Astrocyte of the hippocampus (primary cell): ENCODE measurements around the gene ZNF652.
"Not testable (repeated sequence)": the region's sequence is repeated elsewhere in the genome, so short reads cannot be mapped to it uniquely, and the experiment has no call there.

Experiments
- DNase-seq: peaks from one replicate; pipeline ENCODE4 v3.0.0; 2011; ENCODE audit warnings: low read depth, low spot score

ZNF652 gene

DNA sequence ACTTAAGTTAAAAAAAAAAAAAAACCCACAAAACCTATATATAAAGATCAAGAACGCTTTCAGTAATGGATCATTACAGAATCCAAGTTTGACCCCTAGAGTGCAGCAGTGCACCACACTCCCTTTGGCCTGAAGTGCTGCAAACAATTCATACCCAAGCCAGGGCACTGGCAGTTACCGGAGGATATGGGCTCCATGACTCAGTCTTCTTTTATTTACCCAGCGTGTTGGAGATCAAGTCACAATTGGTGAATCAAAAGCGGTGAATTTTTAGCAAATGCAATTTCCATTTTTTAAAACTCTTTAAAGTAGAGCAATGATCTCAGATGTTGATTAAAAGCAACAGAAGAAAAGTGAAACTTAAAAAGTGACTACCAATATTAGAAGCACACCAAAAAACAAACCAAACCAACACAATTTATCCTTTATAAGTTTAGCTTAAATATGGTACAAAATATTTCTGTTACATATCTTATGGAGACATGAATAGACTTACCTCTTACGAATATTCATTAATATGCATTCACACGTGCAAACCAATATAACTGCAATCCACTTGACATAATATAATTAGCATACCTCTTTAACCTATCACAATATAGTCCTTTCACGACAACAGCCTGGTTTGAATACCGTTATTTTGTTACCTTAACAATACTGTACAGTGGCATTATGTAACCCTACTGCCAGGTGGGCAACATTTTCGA lies 46.3 kb downstream of the ZNF652 start:
- peak; percentile 91 for DNase-seq

DNA sequence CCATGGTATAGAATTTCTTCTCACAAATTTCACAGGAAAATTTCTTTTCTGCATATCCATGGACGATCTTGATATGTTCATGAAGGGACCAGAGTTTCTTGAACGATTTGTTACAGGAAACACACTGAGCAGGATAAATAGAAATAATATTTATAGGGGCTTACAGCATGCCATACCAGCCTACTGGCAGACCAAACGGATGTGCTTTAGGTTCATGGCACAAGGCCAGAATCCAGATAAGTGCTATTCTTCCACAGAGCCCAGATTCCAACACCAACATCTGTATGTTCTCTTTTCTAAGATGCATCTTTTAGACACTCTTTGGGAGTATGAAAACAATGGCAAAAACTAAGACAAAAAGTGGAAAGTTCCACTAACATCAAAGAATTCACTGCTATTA lies 49.3 kb downstream of the ZNF652 start:
- no peak for DNase-seq

DNA sequence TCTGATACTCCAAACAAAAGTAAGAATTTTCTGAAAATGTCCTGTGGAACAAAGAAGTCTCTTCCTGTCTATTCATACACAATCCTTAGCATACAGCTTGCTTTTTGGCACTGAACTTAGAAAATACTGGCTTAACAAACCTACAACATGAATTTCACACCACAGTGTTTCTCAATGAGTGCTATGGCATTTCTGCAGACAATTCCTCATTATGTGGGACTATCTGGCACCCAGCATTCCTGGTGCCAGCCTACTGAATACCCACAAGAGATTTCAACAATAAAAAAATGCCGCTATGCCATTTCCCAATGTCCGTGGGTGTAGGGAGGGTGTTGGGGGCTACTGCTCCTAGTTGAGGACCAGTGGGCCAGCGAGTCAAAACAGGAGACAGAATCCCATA lies 62.1 kb downstream of the ZNF652 start:
- DNase-seq = no peak

DNA sequence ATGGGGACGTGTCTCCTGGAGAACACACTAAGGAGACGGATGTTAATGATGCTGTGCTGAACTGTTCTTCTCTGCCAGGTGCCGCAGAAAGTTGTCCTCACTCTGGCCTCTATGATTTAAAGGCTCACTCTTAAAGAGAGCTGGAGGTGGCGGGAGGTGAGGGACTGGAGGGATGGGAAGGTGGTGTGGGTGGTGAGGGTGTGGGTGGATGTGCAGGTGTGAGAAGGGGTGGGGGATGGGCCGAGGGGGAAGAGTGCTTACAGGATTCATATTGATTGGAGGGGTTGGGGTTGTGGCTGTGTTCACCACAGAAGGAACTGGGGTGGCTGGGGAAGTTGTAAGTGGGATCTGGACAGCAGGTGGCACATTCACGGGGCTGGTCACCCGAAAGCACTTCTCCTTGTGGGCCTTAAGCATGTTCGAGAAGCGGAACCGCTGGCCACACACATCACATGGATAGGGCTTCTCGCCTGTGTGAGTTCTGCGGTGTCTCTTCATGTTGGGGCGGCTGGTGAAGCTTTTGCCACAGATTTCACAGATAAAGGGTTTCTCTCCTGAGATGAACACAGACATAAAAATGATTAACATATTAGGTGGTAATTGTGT lies 63.6 kb downstream of the ZNF652 start:
- DNase-seq = no peak

DNA sequence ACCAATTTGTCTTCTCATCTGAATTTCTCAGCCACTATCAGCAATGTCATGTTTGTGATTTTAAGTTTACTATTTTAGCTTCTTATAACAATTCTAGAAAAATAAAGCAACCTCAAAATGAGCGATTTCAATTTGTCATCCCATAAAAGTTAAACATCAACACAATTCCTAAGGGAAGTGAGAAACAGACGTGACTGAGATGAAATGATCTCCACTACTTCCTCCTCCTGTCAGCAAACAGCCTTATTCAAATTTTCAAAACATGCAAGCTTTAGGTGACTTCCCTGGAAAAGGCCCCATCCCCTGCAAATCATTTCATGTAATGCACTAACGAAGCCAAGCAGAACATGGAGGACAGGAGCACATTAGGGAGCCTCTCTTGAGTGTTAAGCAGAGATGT lies 64.9 kb downstream of the ZNF652 start:
- no peak for DNase-seq

DNA sequence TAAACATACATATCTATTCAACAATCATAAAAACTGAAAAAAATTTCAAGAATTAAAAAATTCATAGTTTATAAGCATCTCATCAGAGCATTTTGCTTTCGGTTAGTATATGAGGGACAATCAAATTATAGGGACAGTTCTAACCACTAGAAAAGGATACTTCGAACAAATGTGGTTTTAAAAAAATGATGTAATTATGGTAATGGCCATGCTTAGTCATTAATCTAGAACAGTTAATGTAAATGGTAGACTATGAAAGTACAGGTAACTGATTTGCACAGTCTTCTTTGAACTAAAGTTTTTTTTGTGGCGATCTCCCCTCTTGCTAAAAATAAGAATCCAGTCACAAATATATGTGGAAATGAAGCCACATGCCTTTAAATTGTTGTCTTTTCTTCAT lies 67.9 kb downstream of the ZNF652 start:
- no peak for DNase-seq

DNA sequence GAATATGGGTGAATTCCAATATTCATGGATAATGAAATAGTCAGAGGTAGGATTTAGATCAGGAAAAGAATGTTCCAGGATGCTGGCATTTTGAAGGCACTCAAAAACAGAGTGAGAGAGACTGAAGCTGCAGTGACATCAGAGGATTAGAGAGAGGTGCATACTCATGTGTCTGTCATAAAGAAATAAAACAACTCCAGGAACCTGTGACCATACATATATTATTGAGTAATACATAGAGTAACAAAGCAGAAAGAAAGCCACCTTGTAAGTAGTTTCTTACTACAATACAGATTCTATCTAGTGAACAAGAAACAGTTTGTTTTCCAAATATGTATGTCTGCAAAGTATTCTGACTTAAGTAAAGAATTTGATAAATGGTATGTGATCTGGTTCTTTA lies 69.1 kb downstream of the ZNF652 start:
- no peak for DNase-seq

DNA sequence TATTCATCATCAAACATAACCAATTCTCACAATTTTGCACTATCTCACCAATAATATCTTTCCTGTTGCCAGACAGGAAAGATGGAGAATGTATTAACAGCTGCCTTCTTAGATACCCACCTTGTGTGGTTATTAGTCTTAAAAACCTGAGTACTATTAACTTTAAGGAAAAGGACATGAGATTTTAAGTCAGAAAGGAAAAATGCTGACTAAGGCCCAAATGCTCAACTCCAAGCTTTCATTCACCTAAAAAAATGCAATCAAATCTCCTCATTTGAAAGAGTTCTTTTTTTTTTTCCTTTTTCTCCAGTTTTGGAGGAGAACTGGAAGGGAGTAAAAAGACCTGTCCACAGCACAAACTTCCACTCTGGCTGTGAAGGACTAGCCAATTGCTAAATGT lies 70.1 kb downstream of the ZNF652 start:
- DNase-seq = no peak

DNA sequence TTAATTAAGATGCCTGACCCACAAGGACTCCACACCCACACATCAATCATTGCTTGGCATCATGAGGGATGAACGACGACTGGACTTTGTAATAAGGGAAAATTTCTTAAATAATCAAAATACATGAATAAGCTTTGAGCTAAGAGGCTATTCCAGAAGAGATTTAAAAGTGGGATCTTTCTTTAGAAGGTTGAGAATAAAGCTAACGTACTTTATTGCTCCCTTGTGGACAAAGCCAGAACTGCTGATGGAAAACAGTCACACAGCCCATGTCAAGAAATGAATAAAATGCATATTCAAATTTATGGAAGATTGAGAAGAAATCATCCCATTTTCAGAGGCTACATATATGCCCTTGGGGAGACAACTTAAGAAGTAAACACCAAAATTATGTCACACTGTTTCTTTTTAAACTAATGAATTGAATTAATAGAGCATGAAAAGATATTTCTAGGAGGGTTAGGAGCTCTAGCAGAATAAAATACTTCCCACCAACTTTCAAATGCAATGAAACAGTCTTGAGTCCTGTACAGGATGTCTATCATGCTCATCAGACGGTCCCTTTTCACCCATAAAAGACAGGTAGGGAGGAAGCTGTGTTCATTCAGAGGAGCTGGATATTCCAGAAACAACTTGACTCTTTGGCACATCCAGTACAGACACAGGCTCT lies 71.2 kb downstream of the ZNF652 start:
- DNase-seq = peak; percentile 58

DNA sequence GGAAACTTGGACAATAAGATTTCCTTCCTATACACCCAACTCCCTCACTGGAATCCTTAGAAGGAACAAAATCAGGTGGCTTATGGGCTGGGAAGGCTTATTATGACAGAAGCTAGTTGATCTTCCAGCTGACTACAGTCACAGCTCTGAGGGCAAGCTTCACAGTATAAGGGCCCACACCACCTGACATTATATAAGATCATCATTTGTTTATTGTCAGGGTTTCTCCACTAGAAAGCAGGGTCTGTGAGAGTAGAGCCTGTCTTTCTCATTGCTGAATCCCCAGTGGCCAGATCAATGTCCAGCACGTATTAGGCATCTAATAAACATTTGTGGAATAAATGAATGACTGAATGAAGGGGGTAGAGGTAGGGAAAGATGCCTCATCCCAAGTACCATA lies 73.7 kb downstream of the ZNF652 start:
- no peak for DNase-seq

DNA sequence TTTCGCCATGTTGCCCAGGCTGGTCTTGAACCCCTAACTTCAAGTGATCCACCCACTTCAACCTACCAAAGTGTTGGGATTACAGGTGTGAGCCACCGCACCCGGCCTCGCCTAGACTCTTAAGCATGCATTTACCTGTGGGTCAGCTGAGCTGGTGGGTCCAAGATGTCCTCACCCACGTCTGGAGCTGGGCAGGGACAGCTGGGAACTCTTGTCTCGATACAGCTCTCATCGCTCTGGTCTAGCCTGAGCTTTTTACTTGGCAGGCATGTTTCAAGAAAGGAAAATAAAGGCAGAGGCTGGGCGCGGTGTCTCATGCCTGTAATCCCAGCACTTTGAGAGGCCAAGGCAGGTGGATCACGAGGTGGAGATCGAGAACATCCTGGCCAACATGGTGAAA lies 74.6 kb downstream of the ZNF652 start:
- DNase-seq = no peak

DNA sequence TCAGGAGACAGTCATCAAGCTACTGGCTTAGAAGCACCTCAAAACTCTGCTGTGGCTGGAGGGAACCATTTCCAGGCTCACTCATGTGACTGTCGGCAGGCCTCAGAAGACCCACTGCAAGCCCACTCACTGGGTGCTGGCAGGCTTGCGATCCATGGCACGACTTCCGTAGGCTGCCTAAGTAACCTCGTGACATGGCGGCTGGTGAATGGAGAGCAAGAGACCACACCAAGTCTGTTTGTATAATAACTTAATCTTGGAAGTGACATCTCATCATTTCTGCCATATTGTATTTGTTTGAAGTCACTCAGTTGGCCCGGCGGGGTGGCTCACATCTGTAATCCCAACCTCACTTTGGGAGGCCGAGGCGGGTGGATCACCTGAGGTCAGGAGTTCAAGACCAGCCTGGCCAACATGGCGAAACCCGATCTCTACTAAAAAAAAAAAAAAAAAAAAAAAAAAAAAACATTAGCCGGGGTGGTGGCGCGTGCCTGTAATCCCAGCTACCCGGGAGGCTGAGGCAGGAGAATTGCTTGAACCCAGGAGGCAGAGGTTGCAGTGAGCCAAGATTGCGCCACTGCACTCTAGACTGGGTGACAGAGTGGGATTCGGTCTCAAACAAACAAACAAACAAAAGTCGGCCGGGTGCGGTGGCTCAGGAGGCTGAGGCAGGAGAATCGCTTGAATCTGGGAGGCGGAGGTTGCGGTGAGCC lies 75.6 kb downstream of the ZNF652 start:
- not testable (repeated sequence) for DNase-seq

DNA sequence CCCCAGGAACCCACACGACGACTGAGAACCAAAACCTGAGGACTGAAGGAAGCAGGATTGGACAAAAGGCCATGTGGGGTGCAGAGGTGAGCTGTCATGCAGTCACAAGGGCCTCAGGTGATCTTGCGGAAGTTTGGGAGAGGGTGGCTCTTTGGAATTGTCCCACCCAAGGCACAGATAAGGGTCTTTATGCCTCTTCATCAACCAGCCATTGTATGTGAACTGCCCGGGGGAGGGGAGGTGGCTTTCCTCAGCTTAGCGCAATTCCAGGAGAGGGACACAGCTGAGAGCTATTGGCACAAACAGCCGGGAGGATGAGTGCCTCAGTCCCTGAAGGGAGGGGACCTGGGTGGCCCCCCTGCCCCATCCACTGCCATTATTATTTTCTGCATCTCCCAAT lies 76.3 kb downstream of the ZNF652 start:
- no peak for DNase-seq

DNA sequence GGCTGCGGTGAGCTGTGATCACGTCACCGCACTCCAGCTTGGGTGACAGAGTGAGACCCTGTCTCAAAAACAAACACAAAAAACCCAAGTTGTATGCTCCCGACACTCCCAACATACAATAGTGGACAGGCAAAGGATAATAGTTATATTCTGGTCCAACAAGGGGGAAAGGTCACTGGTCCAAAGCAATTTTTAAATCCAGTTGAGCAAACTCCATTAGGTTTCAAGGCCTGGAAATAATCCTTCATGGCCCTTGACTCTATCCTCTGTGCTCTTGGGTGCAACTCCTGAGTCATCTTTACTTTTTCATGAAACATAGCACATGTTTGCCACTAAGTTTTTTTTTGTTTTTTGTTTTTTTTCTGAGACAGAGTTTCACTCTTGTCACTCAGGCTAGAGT lies 81.1 kb downstream of the ZNF652 start:
- DNase-seq = no peak

DNA sequence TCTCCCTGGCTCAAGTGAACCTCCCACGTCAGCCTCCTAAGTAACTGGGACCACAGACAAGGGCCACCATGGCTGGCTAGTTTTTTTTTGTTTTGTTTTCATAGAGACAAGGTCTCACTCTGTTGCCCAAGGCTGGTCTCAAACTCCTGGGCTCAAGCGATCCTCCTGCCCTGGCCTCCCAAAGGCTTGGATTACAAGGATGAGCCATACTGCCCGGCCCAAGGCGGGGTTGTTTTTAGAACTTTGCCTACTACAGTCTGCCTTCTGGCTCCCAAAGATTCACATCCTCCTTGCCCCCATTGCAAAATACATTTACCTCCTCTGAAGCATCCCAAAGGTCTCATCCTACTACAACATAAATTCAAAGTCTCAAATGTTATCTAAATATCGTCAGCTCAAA lies 82.0 kb downstream of the ZNF652 start:
- DNase-seq = no peak

DNA sequence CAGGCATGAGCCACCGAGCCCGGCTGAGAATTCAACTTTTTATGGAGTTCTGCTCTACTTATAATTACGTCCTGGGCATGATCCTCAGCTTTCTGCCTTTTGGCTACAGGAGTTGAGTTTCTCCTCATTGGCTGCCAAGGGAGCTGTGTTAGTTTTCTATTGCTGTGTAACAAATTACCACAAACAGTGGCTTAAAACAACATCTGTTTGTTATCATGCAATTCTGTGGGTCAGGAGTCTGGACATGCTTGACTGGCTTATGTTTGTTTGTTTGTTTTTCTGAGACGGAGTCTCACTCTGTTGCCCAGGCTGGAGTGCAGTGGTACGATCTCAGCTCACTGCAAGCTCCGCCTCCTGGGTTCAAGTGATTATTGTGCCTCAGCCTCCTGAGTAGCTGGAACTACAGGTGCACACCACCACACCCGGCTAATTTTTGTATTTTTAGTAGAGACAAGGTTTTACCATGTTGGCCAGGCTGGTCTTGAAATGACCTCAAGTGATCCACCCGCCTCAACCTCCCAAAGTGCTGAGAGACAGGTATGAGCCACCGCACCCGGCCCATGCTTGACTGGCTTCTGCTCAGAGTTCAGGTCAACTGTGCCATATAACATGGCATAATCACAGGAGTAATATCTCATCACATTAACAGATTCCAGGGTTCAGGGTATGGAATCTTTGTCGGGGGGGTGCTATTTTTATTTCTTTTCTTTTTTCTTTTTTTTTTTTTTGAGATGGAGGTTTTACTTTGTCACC lies 82.6 kb downstream of the ZNF652 start:
- DNase-seq = not testable (repeated sequence)

DNA sequence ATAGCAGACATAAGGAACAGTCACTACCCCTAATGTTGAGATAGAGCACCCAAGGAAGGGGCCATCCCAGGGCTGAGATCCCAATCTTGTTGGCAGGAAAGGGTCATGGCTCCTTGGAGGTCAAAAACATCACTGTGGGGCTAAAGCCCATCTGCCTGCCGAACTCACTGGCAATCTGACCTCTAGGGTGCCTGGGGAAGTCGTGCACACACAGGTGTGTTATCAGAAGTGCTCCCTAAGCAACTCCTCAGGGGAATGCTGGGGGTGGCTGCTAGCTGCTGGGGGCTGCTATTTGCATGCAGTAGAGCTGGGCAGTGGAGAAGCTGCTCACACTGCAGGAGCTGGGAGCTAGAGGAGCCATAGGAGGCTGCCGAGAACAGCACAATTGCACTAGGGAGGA lies 84.0 kb downstream of the ZNF652 start:
- no peak for DNase-seq

DNA sequence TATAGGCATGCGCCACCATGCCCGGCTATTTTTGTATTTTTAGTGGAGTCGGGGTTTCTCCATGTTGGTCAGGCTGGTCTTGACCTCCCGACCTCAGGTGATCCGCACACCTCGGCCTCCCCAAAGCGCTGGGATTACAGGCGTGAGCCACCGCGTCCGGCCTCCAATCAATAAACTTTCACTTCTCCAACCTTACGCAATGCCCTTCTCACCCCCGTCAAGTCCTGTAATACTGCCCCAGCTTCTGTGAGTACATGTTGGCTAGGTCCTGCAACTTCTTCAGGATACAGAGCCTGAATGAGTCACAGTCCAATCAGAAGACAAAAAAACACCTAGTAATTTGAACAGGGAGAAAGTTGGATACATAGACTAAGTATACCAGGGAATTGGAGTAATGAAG lies 84.4 kb downstream of the ZNF652 start:
- DNase-seq = no peak

DNA sequence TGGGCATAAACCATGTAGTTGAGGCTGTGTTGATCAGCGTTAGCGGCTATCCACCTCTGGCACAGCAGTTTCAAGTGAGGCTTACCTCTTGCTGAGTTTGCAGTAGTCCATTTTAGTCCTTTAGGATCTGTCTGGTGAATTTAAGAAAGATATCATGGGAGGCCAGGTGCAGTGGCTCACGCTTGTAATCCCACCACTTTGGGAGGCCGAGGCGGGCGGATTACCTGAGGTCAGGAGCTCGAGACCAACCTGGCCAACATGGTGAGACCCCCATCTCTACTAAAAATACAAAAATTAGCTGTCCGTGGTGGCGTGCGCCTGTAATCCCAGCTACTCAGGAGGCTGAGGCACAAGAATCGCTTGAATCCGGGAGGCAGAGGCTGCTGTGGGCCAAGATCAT lies 86.1 kb downstream of the ZNF652 start:
- DNase-seq = not testable (repeated sequence)

DNA sequence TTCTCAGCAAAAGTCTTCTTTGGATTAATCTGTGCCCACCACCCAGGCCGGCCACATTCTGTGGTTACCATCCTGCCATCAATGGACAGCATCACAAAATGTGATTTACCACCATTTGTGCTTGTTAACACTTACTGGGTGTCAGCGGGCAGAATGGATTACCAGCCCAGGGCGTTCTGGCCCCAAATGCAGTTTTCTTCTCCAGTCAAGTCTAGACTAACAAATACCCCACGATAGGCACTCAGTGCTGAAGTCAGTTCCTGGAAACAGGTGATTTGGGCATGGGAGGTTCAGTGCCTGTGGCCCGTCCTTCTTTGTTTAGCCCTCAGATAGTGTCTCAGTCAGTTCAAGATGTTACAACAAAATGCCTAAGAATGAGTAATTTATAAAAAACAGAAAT lies 92.7 kb downstream of the ZNF652 start:
- no peak for DNase-seq

DNA sequence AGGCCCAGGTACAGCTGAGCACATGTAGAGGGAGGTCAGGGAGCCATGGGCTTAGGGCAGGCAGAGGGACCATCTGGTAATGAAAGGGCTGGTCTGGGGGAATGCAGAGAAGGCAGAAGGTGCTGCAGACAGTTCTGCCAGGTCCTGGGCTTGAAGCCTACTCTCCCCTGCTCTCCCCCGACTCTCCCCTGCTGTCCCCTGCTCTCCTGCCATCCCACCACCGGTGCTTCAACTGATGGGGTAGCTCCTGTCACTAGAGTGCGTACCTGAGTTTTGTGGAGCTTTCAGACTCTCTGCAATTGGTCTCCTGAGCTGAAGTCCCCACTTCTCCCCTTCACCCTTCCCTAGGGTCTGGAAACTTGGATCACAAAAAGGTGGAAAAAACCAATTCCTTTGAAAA lies 94.1 kb downstream of the ZNF652 start:
- no peak for DNase-seq

DNA sequence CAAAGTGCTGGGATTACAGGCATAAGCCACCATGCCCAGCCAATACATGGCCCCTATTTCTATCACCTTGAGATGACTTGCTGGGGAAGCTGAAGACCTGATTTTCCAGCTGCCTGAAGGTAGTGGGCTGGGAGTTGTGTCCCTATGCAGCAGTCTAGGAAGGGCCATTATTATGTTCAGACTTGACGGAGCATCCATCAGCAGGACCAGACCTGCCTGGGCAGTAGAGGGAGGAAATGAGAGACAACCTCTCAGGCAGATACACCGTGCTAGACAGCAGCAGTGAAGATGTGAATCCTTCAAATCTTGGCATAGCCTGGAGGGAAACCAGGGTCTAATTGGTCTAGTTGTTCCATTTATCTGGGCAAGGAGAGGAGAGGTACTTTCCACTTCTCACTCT lies 95.8 kb downstream of the ZNF652 start:
- no peak for DNase-seq
